Caco-2 (cell line): Measurements from ENCODE around the gene ZNF573. TPM values are rescaled to one million over a fixed set of nuclear protein-coding genes. Genes with fewer than 3 reads are reported as not detected.
A peak's percentile ranks its signal among the peaks of the same experiment; 100 is the strongest.

Experiments used
- BruUV-seq: library from RNA; stranded (reverse); fragments of 400-500 nt; replicated peaks from 2 replicates; lab custom pipeline; 2021; lab: Mats Ljungman, UMichigan
- CTCF ChIA-PET: fragments of 300-600 bp; sonication (Branson Sonifier 250); formaldehyde crosslinking; loops from one replicate; lab custom pipeline; 2022; ENCODE audit warnings: antibody characterized with exemption; lab: Charles Lee
- POLR2A ChIA-PET: fragments of 300-600 bp; sonication (Branson Sonifier 250); formaldehyde crosslinking; loops from one replicate; lab custom pipeline; 2022; ENCODE audit warnings: antibody characterized with exemption; lab: Charles Lee
- DNase-seq, 2 experiments: peaks; one replicate each; pipeline versions ENCODE4 v3.0.0 to v3.0.0-alpha.2; 2020 to 2022
- H3K27me3 ChIP-seq: replicated peaks from 2 replicates; pipeline ENCODE4 v1.6.0; 2011; ENCODE audit warnings: low read length; ENCODE audit not compliant: control insufficient read depth, insufficient read depth
- H3K36me3 ChIP-seq: 2 replicates; pipeline ENCODE4 v1.5.1; 2011; ENCODE audit warnings: low read length; ENCODE audit not compliant: control insufficient read depth, insufficient read depth
- H3K4me1 ChIP-seq: fragments of 250-450 bp; sonication (Bioruptor Pico); 2 replicates; pipeline ENCODE4 v1.5.1; 2020; ENCODE audit warnings: mild to moderate bottlenecking
- H3K4me3 ChIP-seq: 2 replicates; pipeline ENCODE4 v1.5.1; 2011; ENCODE audit warnings: low read depth, mild to moderate bottlenecking, control low read depth, low read length
- H3K9me3 ChIP-seq: fragments of 250-450 bp; sonication (Bioruptor Pico); 2 replicates; pipeline ENCODE4 v1.5.1; 2020; ENCODE audit warnings: mild to moderate bottlenecking, moderate library complexity
- H3K27ac Mint-ChIP-seq: one replicate; pipeline ENCODE4 v1.8.0; 2022; ENCODE audit warnings: mixed read lengths; ENCODE audit not compliant: unreplicated experiment
- H3K27me3 Mint-ChIP-seq: one replicate; pipeline ENCODE4 v1.8.0; 2022; ENCODE audit warnings: mixed read lengths; ENCODE audit not compliant: insufficient read depth, unreplicated experiment
- H3K36me3 Mint-ChIP-seq: one replicate; pipeline ENCODE4 v1.8.0; 2022; ENCODE audit warnings: mild to moderate bottlenecking, mixed read lengths; ENCODE audit not compliant: insufficient read depth, unreplicated experiment
- H3K4me1 Mint-ChIP-seq: one replicate; pipeline ENCODE4 v1.8.0; 2022; ENCODE audit warnings: low read depth, mixed read lengths; ENCODE audit not compliant: unreplicated experiment
- H3K4me3 Mint-ChIP-seq: one replicate; pipeline ENCODE4 v1.8.0; 2022; ENCODE audit warnings: mild to moderate bottlenecking, moderate library complexity, mixed read lengths; ENCODE audit not compliant: unreplicated experiment
- H3K9me3 Mint-ChIP-seq: one replicate; pipeline ENCODE4 v1.8.0; 2022; ENCODE audit warnings: mixed read lengths; ENCODE audit not compliant: unreplicated experiment
- intact Hi-C: fragments of 100-400 bp; cut with micrococcal nuclease; formaldehyde crosslinking; loops from one replicate; pipeline ENCODE4 v1.10.0; 2022; ENCODE audit not compliant: unreplicated experiment
- total RNA-seq: library from RNA; stranded (reverse); gene quantifications from 2 replicates; pipeline ENCODE4 v1.2.3, GENCODE V29; 2022
- TF ChIP-seq, protein P1 (sequence below), 2 experiments: fragments of 200-600 bp in 1 of 2; IDR thresholded peaks; 1 replicate in 1 of 2; 2 replicates in 1 of 2; pipeline versions ENCODE4 v1.5.1 to v1.8.0; 2011 to 2022; ENCODE audit warnings: antibody characterized with exemption in 1 of 2, control low read depth in 1 of 2, inconsistent platforms in 1 of 2, low read depth in 1 of 2, low read length in 1 of 2, mild to moderate bottlenecking in 1 of 2, moderate library complexity in 1 of 2; ENCODE audit not compliant: insufficient read depth in 1 of 2, severe bottlenecking in 1 of 2, unreplicated experiment in 1 of 2

Gene ZNF573
- total RNA-seq, 1 experiment from 2014 or later: 6.9 TPM

DNA sequence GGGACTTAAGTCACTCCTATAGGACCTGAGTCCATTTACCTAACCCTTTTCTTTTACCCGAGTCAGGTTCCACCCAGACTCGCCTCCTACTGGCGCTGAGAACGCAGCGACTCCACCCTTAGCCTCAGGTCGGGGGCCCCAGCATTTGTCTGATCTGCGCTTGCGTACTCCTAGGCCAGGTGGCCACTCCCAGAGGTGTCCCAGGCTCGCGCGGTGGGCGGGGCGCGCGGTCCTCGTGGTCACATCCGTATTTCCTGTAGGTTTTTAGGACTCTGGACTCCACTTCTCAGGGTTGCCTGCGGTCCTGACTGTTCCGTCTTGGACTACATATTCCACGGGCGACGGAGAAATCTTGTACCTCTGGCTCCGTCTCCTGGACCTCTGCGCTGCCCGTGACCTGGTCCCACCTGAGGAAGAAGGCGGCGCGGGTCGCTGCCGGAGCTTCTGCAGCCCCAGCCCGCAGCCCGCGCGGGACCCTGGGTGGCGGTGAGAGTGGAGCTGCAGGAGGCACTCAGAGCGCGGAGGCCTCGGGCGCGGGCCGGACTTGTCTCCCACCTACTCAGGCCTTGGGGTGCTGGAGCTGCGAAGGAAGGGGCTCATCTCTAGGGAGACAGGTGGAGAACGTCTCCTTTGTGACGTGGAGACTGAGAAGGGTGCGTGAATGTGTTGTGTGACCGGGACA lies 11.0 kb upstream of the ZNF573 start:
- no peaks in the 10 kb centered on the region for H3K4me1 ChIP-seq
- CTCF ChIA-PET: no interaction called here
- no TSS peak for BruUV-seq

DNA sequence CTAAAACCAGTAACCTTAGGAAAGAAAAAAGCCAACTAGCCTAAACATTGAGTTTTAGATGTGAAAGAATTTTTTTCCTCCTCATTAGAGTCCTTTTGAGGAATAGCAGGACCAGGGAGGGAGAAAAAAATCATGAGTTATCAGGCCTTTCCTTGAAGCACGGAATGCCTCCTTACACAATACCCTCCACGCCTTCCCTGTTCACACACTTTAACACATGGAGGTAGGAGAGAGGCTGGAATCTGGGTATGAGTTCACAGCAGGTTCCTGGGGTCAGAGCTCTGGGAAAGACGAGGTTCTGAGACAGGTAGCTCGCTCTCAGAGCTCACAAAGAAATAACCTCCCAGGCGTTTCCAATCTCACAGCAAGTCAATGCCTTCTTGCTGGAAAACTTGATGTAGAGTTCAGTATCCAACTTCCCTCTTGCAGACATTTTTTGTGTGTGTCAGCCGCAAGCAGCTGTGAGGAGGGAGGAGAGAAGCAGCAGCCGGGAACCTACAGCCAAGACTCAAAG lies 716 bp downstream of the ZNF573 start:
- Mint-ChIP-seq H3K4me1 (peaks cover 7% of the 10 kb centered on the region), H3K4me3 (peak overlapping the region; percentile 92), H3K27me3 (no peaks in the 10 kb centered on the region), H3K36me3 (peaks cover 11% of the 10 kb centered on the region), H3K27ac (peak overlapping the region; percentile 97), H3K9me3 (peaks cover 15% of the 10 kb centered on the region)
- Histone ChIP-seq H3K36me3 (no peaks in the 10 kb centered on the region), H3K9me3 (no peaks in the 10 kb centered on the region), H3K4me1 (no peaks in the 10 kb centered on the region), H3K27me3 (no peaks in the 10 kb centered on the region), H3K4me3 (peak overlapping the region; percentile 86)
- POLR2A ChIA-PET: interaction anchor here (1.5 kb wide), 1 partner anchor 59 kb away, joined by 6 read pairs; the partner anchor contains the start of gene ZNF607
- intact Hi-C loops: loop anchor here (1.0 to 5.0 kb wide), 4 partner anchors 59 to 406 kb away; partner anchors contain the start of genes ZFP30, ZNF527, ZNF540 and ZNF571
- TF ChIP-seq, protein P1, sequence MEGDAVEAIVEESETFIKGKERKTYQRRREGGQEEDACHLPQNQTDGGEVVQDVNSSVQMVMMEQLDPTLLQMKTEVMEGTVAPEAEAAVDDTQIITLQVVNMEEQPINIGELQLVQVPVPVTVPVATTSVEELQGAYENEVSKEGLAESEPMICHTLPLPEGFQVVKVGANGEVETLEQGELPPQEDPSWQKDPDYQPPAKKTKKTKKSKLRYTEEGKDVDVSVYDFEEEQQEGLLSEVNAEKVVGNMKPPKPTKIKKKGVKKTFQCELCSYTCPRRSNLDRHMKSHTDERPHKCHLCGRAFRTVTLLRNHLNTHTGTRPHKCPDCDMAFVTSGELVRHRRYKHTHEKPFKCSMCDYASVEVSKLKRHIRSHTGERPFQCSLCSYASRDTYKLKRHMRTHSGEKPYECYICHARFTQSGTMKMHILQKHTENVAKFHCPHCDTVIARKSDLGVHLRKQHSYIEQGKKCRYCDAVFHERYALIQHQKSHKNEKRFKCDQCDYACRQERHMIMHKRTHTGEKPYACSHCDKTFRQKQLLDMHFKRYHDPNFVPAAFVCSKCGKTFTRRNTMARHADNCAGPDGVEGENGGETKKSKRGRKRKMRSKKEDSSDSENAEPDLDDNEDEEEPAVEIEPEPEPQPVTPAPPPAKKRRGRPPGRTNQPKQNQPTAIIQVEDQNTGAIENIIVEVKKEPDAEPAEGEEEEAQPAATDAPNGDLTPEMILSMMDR (IDR thresholded peaks at IDR 0.05; ENCODE audit: insufficient read depth in 1 of 2, low read depth in 1 of 2, low read length in 1 of 2, severe bottlenecking in 1 of 2, unreplicated experiment in 1 of 2): no peak
- peak; percentile 37 to 53 for DNase-seq
- BruUV-seq: no TSS peak
- CTCF ChIA-PET: no interaction called here

More for the DNA sequence above, 11.0 kb upstream of the ZNF573 start:
- Histone ChIP-seq H3K9me3 (no peaks in the 10 kb centered on the region; the same call in none of the 2 replicates), H3K27me3 (no peaks in the 10 kb centered on the region), H3K4me3 (no peak overlapping the region), H3K36me3 (no peaks in the 10 kb centered on the region)
- Mint-ChIP-seq H3K9me3 (peaks cover 39% of the 10 kb centered on the region), H3K4me3 (no peak overlapping the region), H3K27me3 (no peaks in the 10 kb centered on the region), H3K36me3 (no peaks in the 10 kb centered on the region), H3K27ac (no peak overlapping the region), H3K4me1 (no peaks in the 10 kb centered on the region)
- intact Hi-C loops: no loop called here
- DNase-seq: no peak
- POLR2A ChIA-PET: no interaction called here
- TF ChIP-seq, protein P1 (IDR thresholded peaks at IDR 0.05; ENCODE audit: insufficient read depth in 1 of 2, low read depth in 1 of 2, low read length in 1 of 2, severe bottlenecking in 1 of 2, unreplicated experiment in 1 of 2): no peak

DNA sequence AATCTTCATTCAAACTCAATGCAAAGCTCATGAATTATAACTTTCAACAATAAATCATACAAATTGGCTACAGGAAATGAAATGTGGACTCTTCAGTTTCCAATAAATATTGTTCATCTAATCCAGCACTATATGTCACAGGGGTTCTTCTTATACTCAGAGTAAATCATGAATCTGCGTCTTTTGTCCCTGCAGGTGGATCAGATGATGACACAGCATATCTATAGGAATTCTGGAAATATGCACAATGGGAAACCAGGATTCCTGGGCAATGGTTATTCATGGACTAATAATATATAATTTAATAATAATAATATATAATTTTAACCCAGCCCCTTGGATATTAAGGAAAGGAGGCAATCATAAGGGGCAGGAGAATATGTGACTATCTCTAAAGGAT lies 8.4 kb downstream of the ZNF573 start:
- Mint-ChIP-seq H3K36me3 (peaks cover 8% of the 10 kb centered on the region), H3K4me1 (no peaks in the 10 kb centered on the region), H3K27me3 (no peaks in the 10 kb centered on the region), H3K9me3 (peaks cover 7% of the 10 kb centered on the region), H3K4me3 (no peak overlapping the region), H3K27ac (no peak overlapping the region)
- no peaks in the 10 kb centered on the region for H3K4me1 ChIP-seq
- POLR2A ChIA-PET: no interaction called here
- no peaks in the 10 kb centered on the region for H3K27me3 ChIP-seq
- intact Hi-C loops: no loop called here
- no peak for DNase-seq
- TF ChIP-seq, protein P1 (IDR thresholded peaks at IDR 0.05; ENCODE audit: insufficient read depth in 1 of 2, low read depth in 1 of 2, low read length in 1 of 2, severe bottlenecking in 1 of 2, unreplicated experiment in 1 of 2): no peak
- CTCF ChIA-PET: no interaction called here
- no peak overlapping the region for H3K4me3 ChIP-seq
- BruUV-seq: no TSS peak
- peaks cover 4% of the 10 kb centered on the region; the same call in 1 of the 2 replicates for H3K36me3 ChIP-seq
- no peaks in the 10 kb centered on the region; the same call in none of the 2 replicates for H3K9me3 ChIP-seq
